MV-4-11 (cell line): ENCODE data around the gene ZC3H7B.
"Not testable (repeated sequence)": the region's sequence is repeated elsewhere in the genome, so short reads cannot be mapped to it uniquely, and the experiment has no call there.

ENCODE experiments used
- DNase-seq: peaks from one replicate; lab custom pipeline; 2025; lab: John Stamatoyannopoulos, UW

The ZC3H7B gene

GRCh38 chr22:41286639-41287091 lies 14.7 kb upstream of the ZC3H7B start:
- peak; percentile 90 for DNase-seq

- no peak for DNase-seq
Measured at GRCh38 chr22:41288245-41288946, 12.9 kb upstream of the ZC3H7B start.

GRCh38 chr22:41289671-41290070 lies 11.7 kb upstream of the ZC3H7B start:
- peak; percentile 71 for DNase-seq

- DNase-seq: no peak
Measured at GRCh38 chr22:41290262-41291221, 10.8 kb upstream of the ZC3H7B start.

- not testable (repeated sequence) for DNase-seq
Measured at GRCh38 chr22:41294816-41295215, 6.5 kb upstream of the ZC3H7B start.

- DNase-seq: no peak
Measured at GRCh38 chr22:41296826-41297667, 4.3 kb upstream of the ZC3H7B start.

GRCh38 chr22:41300661-41301060 lies 664 bp upstream of the ZC3H7B start:
- DNase-seq: no peak

- DNase-seq: no peak
Measured at GRCh38 chr22:41302021-41302767, 869 bp downstream of the ZC3H7B start.

GRCh38 chr22:41302811-41303210 lies 1.5 kb downstream of the ZC3H7B start:
- DNase-seq: no peak

- no peak for DNase-seq
Measured at GRCh38 chr22:41305646-41306045, 4.3 kb downstream of the ZC3H7B start.

GRCh38 chr22:41308054-41308453 lies 6.7 kb downstream of the ZC3H7B start:
- no peak for DNase-seq

GRCh38 chr22:41308544-41308947 lies 7.2 kb downstream of the ZC3H7B start:
- DNase-seq: peak; percentile 61

- DNase-seq: no peak
Measured at GRCh38 chr22:41310336-41310735, 9.0 kb downstream of the ZC3H7B start.

GRCh38 chr22:41311487-41311886 lies 10.2 kb downstream of the ZC3H7B start:
- no peak for DNase-seq

- DNase-seq: no peak
Measured at GRCh38 chr22:41314821-41315220, 13.5 kb downstream of the ZC3H7B start.

- no peak for DNase-seq
Measured at GRCh38 chr22:41315586-41315985, 14.3 kb downstream of the ZC3H7B start.

GRCh38 chr22:41320416-41321240 lies 19.3 kb downstream of the ZC3H7B start:
- DNase-seq: no peak

- no peak for DNase-seq
Measured at GRCh38 chr22:41324821-41325528, 23.6 kb downstream of the ZC3H7B start.

- peak; percentile 43 for DNase-seq
Measured at GRCh38 chr22:41327124-41327523, 25.8 kb downstream of the ZC3H7B start.

GRCh38 chr22:41330169-41330568 lies 28.8 kb downstream of the ZC3H7B start:
- DNase-seq: no peak
